Lower leg skin (tissue), 3 donors: ENCODE data around the gene IFT43.

Source experiments
- POLR2A ChIP-seq, 2 donors: fragments of 450-650 bp; IDR thresholded peaks; one replicate each; pipeline ENCODE4 v1.6.1; 2016 to 2017; ENCODE audit warnings: antibody characterized with exemption in 2 of 2, mild to moderate bottlenecking in 1 of 2, moderate library complexity in 1 of 2
- TF ChIP-seq, protein P1 (sequence below), 3 donors: fragments of 450-650 bp; IDR thresholded peaks; one replicate each; pipeline ENCODE4 v1.5.1; 2016; ENCODE audit warnings: antibody characterized with exemption in 3 of 3, mild to moderate bottlenecking in 3 of 3, moderate library complexity in 2 of 3

- TF ChIP-seq, protein P1, sequence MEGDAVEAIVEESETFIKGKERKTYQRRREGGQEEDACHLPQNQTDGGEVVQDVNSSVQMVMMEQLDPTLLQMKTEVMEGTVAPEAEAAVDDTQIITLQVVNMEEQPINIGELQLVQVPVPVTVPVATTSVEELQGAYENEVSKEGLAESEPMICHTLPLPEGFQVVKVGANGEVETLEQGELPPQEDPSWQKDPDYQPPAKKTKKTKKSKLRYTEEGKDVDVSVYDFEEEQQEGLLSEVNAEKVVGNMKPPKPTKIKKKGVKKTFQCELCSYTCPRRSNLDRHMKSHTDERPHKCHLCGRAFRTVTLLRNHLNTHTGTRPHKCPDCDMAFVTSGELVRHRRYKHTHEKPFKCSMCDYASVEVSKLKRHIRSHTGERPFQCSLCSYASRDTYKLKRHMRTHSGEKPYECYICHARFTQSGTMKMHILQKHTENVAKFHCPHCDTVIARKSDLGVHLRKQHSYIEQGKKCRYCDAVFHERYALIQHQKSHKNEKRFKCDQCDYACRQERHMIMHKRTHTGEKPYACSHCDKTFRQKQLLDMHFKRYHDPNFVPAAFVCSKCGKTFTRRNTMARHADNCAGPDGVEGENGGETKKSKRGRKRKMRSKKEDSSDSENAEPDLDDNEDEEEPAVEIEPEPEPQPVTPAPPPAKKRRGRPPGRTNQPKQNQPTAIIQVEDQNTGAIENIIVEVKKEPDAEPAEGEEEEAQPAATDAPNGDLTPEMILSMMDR (IDR thresholded peaks at IDR 0.05) = no peak
- TF ChIP-seq POLR2A (IDR thresholded peaks at IDR 0.05) = no peak
Observed at GRCh38 chr14:75967866-75968265, 17.7 kb upstream of the IFT43 start.
